HG03460 (cell line): ENCODE measurements around the gene FKBP5.
"Not testable (repeated sequence)": the region's sequence is repeated elsewhere in the genome, so short reads cannot be mapped to it uniquely, and the experiment has no call there.

Experiments used
- ATAC-seq: cut with Tn5 transposase; IDR thresholded peaks from one replicate; pipeline ENCODE4 v1.9.1; 2021; ENCODE audit not compliant: unreplicated experiment

Gene FKBP5

DNA sequence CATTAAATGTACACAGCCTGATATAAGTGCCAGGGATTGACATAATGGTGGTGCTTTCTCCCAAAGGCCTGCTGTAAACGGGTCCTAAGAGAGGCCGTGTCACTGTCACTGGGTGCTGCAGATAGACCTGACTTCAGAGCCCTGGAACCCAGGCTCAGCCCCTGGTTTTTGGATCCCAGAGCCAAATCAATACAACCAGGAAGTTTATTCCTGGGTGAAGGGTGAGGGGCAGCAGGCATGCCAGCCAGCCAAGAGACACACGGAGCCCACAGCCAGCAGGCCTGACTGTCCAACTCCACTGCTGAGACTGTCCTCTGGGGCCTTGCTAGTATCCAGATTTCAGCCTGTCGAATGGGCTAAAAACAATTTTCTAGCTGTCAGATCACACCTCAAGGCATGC is 35.3 kb upstream of the FKBP5 start:
- ATAC-seq = no peak

DNA sequence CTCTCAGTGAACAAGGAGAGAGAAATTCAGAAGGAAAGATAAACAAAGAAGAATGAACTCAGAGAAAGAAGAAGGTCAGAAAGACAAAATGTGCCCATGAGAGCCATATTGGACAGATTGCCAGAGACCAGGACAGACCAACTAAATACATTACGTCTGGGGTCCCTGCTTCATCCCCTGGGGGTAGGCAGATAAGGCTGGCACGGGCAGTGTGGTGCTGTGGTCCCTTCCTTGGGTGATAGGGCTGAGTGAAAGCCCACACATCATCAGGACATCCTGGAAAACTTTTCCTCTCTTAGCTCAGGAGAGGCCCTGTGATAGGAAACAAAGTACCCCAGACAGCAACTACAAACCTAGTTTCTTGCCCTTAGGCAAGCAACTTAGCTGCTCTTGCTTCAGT is 34.9 kb upstream of the FKBP5 start:
- ATAC-seq = no peak

DNA sequence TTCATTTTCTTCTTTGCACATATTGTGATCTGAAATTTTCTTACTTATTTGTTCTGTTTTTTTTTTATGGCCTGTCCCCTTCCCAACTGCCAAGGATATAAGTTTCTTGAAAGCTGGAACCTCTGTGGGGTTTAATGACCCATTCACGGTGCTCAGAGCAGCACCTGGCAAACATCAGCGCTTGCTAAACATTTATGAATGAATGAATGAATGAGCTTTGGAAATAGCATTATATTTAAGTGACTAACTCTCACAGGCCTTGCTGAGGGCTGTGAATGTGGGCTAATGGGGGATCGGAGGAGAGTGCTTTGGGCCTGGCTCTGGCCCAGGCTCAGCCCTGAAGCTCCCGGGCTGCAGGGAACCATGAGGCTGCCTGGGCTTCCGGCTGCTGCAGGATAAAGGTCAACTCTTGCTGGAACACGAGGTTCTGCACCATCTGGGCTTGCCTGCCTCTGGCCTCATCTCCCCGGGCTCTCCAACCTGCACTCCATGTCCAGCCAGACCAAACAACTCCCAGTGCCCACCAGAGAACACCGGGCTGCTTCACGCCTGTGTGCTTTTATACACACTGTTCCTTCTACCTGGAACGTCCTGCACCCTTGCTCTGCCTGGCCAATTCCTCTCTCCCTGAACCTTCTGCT is 33.5 kb upstream of the FKBP5 start:
- ATAC-seq = no peak

GRCh38 chr6:35719830-35720733 is 31.4 kb upstream of the FKBP5 start:
- ATAC-seq = peak; percentile 52

DNA sequence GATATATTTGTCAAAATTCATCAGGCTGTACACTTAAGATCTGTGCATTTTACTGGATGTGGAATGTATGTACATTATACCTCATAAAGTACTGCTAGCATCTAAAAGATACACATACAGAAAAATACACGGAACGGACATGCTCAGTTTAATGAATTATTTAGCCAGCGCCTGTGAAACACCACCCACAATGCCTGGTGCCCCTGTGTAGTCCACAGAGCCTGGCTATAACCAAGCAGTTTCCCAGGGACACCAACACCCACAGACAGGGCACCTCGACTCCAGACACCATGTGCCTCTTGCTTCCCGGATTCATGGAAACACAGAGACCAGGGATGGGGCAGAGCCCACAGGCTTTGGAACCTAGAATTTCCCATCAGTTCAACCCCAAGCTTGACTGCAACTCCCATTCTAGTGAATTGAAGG is 30.7 kb upstream of the FKBP5 start:
- ATAC-seq = peak; percentile 22

GRCh38 chr6:35718911-35719381 is 30.2 kb upstream of the FKBP5 start:
- ATAC-seq = no peak

- no peak for ATAC-seq
Measured at GRCh38 chr6:35718375-35718736, 29.6 kb upstream of the FKBP5 start.

- no peak for ATAC-seq
Measured at GRCh38 chr6:35717449-35718374, 29.0 kb upstream of the FKBP5 start.

DNA sequence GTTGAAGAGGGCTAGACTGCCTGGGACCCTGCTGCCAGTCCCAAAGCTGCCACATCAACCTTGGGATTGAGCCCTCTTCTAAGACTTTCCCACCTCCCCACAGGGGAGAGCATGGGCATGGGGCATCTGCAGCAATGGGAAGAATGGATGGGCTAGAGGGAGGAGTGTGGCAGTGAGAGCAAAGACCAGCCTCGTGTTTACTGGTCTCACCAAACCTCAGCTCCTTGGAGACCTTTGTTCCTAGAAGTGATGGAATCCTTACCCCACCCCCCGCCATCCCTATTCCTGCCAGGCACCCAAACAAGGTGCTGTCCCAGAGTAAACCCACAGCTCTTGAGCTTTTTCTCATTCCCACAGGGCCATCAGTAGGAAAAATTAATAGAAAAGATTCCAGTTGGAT is 28.1 kb upstream of the FKBP5 start:
- ATAC-seq = no peak

DNA sequence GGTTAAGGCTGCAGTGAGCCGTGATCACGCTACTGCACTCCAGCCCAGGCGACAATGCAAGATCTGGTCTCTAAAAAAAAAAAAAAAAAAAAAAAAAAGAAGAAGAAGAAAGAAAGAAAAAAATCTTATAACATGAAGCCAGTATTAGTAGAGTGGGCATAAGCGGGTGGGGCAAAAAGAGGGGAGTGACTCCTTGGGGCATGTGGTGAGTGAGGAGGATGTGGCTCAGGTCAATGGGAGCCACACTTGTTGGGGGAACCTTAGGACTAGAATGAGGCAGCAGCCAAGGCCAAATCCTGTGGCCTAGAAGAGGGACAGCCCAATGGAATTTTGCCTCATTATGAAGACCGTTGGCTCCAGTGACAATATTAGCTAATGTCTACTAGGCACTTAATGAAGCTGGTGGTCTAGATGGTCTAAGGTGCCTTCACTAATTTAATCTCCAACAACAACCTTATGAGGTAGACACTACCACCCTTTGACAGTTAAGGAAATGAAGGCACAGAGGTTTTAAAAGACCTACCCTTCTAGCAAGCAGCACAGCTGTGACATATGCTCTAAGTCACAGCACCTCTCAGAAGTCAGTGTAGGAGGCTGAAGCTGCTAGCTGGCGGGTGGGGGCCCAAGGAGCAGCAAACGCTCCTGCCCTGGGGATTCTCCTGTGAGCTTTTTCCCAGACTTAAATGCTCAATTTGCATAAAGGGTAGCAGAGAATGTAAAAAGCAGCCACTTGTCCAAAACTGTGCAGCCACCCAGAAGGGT is 24.5 kb upstream of the FKBP5 start:
- no peak for ATAC-seq

DNA sequence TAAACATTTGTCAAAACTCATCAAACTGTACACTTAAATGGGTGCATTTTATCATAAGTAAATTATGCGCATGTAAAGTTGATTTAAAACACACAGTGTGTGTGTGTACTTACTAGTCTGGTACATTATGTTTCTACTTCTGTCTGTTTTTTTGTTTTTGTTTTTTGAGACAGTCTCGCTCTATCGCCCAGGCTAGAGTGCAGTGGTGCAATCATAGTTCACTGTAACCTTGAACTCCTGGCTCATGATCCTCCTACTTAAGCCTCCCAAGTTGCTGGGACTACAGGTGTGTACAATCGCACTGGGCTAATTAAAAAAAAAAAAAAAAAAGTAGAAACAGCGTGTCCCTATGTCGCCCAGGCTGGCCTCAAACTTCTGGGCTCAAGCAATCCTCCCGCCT is 23.0 kb upstream of the FKBP5 start:
- no peak for ATAC-seq

DNA sequence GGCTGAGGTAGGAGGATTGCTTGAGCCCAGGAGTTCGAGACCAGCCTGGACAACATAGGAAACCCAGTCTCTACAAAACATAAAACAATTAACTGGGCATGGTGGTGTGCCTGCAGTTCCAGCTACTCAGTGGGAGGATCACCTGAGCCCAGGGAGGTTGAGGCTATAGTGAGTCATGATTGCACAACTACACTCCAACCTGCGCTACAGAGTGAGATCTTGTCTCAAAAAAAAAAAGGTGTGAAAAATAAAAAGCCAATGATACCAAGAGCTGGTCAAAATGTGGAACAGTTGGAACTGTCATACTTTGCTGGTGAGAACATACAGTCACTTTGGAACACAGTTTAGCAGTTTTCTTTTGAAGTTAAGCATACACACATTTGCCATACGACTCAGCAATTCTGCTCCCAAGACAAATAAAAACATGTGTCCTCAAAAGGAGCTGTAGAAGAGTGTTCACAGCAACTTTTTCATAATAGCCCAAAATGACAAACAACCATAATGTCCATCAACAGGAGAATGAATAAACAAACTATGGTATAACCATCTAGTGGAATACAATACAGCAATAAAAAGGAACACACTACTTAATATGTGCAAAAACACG is 21.6 kb upstream of the FKBP5 start:
- ATAC-seq = no peak

- no peak for ATAC-seq
Measured at GRCh38 chr6:35708585-35708984, 19.9 kb upstream of the FKBP5 start.

- ATAC-seq = no peak
Measured at GRCh38 chr6:35707714-35708407, 19.1 kb upstream of the FKBP5 start.

DNA sequence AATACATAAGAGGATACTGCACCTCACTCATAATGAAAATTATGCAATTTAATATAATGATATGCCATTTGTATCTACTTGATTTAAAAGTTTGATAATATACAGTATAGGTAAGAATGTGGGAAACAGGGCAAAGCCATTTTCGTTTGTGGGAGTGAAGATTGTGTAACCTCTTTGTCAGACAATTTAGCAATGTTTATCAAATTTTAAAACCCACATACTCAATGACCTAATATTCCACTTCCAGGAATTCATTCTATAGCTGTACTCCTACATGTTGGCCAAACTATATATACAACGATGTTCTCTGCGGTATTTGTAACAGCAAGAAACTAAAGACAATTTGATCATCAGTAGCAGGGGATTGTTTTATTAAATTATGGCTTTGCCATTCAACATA is 17.8 kb upstream of the FKBP5 start:
- ATAC-seq = no peak

DNA sequence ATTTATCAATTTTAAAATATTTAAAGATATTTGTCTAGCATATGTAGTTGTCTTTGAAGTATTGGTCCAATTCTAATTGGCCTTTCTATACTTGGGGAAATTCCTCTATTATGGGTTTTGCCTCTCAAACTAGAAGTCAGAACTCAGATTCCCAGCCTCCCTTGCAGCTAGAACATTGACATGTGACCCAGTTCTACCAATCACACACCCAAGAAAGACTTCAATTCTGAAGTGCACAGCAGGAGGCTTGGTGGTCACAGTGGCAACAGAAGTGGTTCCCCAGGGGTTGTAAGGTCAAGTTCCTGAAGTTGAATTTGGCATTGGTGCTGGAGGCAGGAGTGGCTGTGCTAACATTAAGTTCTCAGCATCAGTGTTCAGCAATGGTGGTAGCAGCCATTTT is 14.8 kb upstream of the FKBP5 start:
- no peak for ATAC-seq

DNA sequence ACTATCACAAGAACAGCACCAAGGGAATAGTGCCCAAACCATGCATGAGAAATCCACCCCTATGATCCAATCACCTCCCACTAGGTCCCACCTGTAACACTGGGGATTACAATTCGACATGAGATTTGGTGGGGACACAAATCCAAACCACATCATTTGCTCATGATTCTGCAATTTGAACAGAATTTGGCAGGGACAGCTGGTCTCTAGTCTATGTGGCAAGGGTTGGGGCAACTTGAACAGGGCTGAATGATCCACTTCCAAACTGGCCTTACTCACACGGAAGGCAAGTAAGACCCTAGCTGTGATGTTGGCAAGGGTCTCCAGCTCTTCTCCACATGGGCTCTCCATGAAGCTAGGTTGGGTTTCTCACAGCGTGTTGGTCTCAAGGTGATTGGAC is 10.1 kb upstream of the FKBP5 start:
- ATAC-seq = no peak

GRCh38 chr6:35698430-35698829 is 9.7 kb upstream of the FKBP5 start:
- not testable (repeated sequence) for ATAC-seq

DNA sequence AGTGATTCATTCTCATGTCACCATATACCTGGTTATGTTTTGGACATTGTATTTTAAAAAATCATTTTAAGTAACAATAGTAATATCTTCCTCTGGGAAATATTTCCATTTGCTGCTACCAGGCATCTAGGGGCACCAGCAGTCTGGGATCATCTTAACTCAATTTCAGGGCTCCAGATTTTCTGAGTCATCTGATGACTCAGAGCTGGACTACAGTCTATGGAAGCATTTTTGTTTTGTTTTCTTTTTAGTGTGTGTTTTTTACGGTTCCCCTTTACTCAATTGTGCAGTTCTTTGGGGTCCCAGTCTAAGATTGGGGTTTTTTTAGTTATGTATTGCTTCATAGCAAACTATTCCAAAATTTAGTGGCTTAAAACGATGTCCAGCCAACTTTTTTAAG is 5.7 kb upstream of the FKBP5 start:
- ATAC-seq = no peak
